Measurements from ENCODE around the gene ADH1A.
"Not testable (repeated sequence)": the region's sequence is repeated elsewhere in the genome, so short reads cannot be mapped to it uniquely, and the experiment has no call there.

Gene ADH1A

DNA sequence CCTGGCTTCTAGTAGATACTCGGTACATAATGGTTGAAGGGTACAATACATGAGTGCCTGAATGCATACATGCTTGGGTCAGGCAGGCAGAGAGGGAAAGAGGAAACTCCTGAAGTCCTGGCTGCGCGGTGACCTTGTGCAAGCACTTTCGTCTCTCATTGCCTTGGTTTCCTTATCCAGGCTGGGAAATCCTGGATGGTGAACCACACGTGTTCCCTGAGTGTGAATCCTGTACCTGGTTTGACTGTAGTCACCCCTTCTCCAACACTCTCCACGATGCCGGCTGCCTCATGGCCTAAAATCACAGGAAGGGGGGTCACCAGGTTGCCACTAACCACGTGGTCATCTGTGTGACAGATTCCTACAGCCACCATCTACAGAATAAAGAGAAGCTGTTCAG is 27.0 kb upstream of the ADH1A start:
- not testable (repeated sequence) for H3K27ac ChIP-seq (ENCODE audit: low read depth, low read length); H3K79me2 ChIP-seq (ENCODE audit: control insufficient read depth, insufficient read depth, low read length, unreplicated experiment); H2AFZ ChIP-seq (ENCODE audit: low read length, unreplicated experiment); H3K4me1 ChIP-seq (ENCODE audit: control insufficient read depth, insufficient read depth, low read length, unreplicated experiment); H3K27me3 ChIP-seq (ENCODE audit: insufficient read depth, low read length); H3K4me3 ChIP-seq (ENCODE audit: low read depth, low read length); H3K36me3 ChIP-seq (ENCODE audit: insufficient read depth, low read length)

DNA sequence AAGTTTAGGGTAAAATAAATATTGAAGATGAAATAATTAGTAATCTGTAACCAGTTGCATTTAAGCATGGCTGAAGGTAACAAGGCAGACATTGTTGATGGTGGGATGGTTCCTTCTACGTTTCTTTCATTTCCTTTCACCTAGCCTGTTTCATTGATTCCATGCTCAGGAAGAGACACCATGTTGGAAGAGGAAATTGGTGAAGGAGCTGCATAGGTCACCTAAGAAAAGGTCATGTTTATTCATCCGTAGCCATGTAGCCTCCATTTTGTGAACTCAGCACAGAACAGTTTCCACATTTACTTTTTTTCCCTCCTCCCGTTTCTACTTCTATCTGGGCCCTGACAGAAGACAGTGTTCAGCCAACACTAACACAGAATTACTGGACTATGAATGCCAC is 26.6 kb upstream of the ADH1A start:
- Histone ChIP-seq H3K36me3 (ENCODE audit: insufficient read depth, low read length) (no peaks in the 10 kb centered on the region), H3K27me3 (ENCODE audit: insufficient read depth, low read length) (no peaks in the 10 kb centered on the region), H3K27ac (ENCODE audit: low read depth, low read length) (no peak overlapping the region), H3K79me2 (ENCODE audit: control insufficient read depth, insufficient read depth, low read length, unreplicated experiment) (no peaks in the 10 kb centered on the region), H3K4me1 (ENCODE audit: control insufficient read depth, insufficient read depth, low read length, unreplicated experiment) (no peaks in the 10 kb centered on the region), H2AFZ (ENCODE audit: low read length, unreplicated experiment) (no peak overlapping the region), H3K4me3 (ENCODE audit: low read depth, low read length) (no peak overlapping the region)

DNA sequence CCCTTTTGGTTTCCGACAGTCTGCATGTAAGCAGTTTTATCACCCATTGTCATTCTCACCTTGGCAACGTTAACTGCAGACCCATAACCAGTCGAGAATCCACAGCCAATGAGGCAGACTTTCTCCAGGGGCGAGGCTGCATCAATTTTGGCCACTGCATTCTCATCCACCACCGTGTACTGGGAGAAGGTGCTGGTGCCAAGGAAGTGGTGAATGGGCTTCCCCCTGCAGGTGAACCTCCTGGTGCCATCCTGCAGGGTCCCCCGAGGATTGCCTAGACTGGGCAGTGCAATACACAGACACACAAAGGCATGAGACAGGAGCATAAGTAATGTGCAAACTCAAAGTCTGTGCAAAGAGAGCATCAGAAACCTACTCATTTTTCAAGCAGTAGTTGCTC is 25.1 kb upstream of the ADH1A start:
- H3K79me2 ChIP-seq (ENCODE audit: control insufficient read depth, insufficient read depth, low read length, unreplicated experiment): no peaks in the 10 kb centered on the region
- no peak overlapping the region for H2AFZ ChIP-seq (ENCODE audit: low read length, unreplicated experiment)
- no peak overlapping the region for H3K4me3 ChIP-seq (ENCODE audit: low read depth, low read length)
- no peaks in the 10 kb centered on the region for H3K4me1 ChIP-seq (ENCODE audit: control insufficient read depth, insufficient read depth, low read length, unreplicated experiment)
- no peaks in the 10 kb centered on the region for H3K27me3 ChIP-seq (ENCODE audit: insufficient read depth, low read length)
- no peaks in the 10 kb centered on the region for H3K36me3 ChIP-seq (ENCODE audit: insufficient read depth, low read length)
- H3K27ac ChIP-seq (ENCODE audit: low read depth, low read length): no peak overlapping the region

DNA sequence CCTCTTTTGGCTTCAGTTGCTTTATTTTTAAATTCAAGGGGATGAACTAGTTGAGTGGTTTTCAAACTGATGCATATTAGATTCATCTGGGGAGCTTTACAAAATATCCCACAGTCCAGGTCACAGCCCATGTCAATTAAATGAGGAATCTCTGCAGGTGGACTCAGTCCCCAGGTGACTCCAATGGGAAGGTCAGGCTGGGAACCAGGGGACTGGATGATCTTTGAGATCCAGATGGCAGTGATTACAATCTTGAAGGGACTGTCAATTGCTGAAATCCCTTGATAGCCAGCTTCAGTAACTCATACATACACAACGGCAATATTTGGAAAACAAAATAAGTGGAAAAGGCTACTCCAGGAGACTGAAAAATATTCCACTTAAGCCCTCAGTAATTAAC is 23.4 kb upstream of the ADH1A start:
- no peaks in the 10 kb centered on the region for H3K27me3 ChIP-seq (ENCODE audit: insufficient read depth, low read length)
- no peaks in the 10 kb centered on the region for H3K36me3 ChIP-seq (ENCODE audit: insufficient read depth, low read length)

DNA sequence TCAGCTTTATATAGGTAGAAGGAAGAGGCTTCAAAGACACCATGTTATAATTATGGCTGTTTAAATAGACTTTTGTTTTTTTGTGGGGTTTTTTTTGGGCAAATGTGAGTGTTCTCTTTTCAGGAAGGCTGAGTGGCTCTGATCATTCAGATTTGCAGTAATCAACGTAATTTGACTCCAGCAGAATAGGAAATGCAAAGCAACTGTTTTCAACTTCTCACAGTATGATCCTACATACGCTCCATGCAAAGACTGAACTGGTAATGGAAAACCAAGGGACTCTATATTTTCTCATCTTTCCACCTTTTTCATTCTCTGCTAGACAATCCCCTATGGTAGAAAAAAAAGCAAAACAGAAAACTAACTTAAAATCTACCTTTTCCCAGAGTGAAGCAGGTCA is 19.6 kb upstream of the ADH1A start:
- Histone ChIP-seq H3K27me3 (ENCODE audit: insufficient read depth, low read length) (no peaks in the 10 kb centered on the region), H3K4me3 (ENCODE audit: low read depth, low read length) (no peak overlapping the region), H3K36me3 (ENCODE audit: insufficient read depth, low read length) (no peaks in the 10 kb centered on the region), H3K79me2 (ENCODE audit: control insufficient read depth, insufficient read depth, low read length, unreplicated experiment) (no peaks in the 10 kb centered on the region), H2AFZ (ENCODE audit: low read length, unreplicated experiment) (no peak overlapping the region), H3K27ac (ENCODE audit: low read depth, low read length) (no peak overlapping the region), H3K4me1 (ENCODE audit: control insufficient read depth, insufficient read depth, low read length, unreplicated experiment) (no peaks in the 10 kb centered on the region)

More for the DNA sequence above, 23.4 kb upstream of the ADH1A start:
- no peaks in the 10 kb centered on the region for H3K79me2 ChIP-seq (ENCODE audit: control insufficient read depth, insufficient read depth, low read length, unreplicated experiment)
- no peak overlapping the region for H3K4me3 ChIP-seq (ENCODE audit: low read depth, low read length)
- H2AFZ ChIP-seq (ENCODE audit: low read length, unreplicated experiment): no peak overlapping the region
- H3K4me1 ChIP-seq (ENCODE audit: control insufficient read depth, insufficient read depth, low read length, unreplicated experiment): no peaks in the 10 kb centered on the region
- no peak overlapping the region for H3K27ac ChIP-seq (ENCODE audit: low read depth, low read length)

DNA sequence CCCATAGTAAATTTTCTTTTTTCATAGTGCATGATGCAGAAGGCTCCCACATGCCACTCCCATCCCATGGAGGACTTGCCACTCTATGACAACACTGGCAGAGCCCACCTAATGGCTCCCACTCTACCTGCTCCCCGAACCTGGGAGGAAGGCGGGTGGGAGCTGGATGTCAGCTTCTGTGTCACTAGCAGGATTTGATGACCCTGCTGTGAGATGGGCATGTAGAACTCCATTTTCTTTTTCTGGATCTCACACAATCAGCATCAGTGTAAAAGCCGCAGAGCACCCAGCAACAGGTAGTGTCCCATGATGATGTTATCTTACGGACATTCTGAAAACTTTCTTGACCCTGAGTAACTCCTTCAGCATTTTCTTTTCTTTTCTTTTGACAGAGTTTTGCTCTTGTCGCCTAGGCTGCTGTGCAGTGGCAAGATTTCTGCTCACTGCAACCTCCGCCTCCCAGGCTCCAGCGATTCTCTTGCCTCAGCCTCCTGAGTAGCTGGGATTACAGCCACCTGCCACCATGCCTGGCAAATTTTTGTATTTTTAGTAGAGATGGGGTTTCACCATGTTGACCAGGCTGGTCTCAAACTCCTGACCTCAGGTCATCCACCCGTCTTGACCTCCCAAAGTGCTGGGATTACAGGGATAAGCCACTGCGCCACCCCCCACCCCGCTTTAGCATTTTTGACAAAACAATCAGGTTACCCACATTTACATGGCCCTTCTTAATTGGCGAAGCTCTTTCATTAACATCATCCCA is 15.0 kb upstream of the ADH1A start:
- Histone ChIP-seq H3K36me3 (ENCODE audit: insufficient read depth, low read length) (no peaks in the 10 kb centered on the region), H3K4me1 (ENCODE audit: control insufficient read depth, insufficient read depth, low read length, unreplicated experiment) (peaks cover 11% of the 10 kb centered on the region)

DNA sequence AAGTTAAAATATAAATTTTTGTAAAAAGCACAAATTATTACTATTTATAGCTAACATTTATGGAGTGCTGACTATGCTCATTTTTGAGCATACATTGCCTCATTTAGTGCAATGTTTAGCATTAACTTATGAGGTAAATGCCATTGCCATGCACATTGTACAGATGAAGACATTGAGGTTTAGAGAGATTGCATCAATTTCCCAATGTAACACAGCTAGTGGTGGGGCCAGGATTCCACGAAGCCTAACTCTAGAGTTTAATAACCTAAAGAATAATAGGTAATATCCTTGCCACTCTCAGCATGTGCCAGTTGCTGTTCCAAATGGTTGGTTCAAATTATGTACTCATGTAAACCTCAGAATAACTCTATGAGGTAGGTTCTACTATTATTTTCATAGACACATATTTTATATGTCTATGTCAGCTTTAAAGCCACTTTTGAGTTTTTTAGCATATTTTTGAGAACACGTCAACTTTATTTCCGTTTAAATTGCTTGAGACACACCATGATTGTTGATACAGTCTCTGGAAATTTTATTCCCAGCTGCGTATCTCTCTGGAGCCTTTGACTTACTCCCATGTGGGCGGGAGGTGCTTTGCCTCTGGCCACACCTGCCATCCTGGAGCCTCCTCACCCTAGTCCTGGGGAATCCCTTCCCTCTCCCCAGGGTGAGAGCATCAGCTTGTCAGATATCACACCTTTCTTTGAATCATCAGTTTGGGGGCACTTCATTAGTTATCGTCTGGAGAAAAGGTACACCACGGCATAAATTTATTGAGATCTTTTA is 10.8 kb upstream of the ADH1A start:
- no peaks in the 10 kb centered on the region for H3K27me3 ChIP-seq (ENCODE audit: insufficient read depth, low read length)
- H3K79me2 ChIP-seq (ENCODE audit: control insufficient read depth, insufficient read depth, low read length, unreplicated experiment): no peaks in the 10 kb centered on the region
- no peak overlapping the region for H2AFZ ChIP-seq (ENCODE audit: low read length, unreplicated experiment)
- H3K27ac ChIP-seq (ENCODE audit: low read depth, low read length): peak overlapping the region; percentile 76
- no peak overlapping the region for H3K4me3 ChIP-seq (ENCODE audit: low read depth, low read length)
- peaks cover 17% of the 10 kb centered on the region for H3K4me1 ChIP-seq (ENCODE audit: control insufficient read depth, insufficient read depth, low read length, unreplicated experiment)
- no peaks in the 10 kb centered on the region for H3K36me3 ChIP-seq (ENCODE audit: insufficient read depth, low read length)

More for the DNA sequence above, 15.0 kb upstream of the ADH1A start:
- no peak overlapping the region for H3K27ac ChIP-seq (ENCODE audit: low read depth, low read length)
- no peak overlapping the region for H2AFZ ChIP-seq (ENCODE audit: low read length, unreplicated experiment)
- H3K79me2 ChIP-seq (ENCODE audit: control insufficient read depth, insufficient read depth, low read length, unreplicated experiment): no peaks in the 10 kb centered on the region
- H3K4me3 ChIP-seq (ENCODE audit: low read depth, low read length): no peak overlapping the region
- H3K27me3 ChIP-seq (ENCODE audit: insufficient read depth, low read length): no peaks in the 10 kb centered on the region

DNA sequence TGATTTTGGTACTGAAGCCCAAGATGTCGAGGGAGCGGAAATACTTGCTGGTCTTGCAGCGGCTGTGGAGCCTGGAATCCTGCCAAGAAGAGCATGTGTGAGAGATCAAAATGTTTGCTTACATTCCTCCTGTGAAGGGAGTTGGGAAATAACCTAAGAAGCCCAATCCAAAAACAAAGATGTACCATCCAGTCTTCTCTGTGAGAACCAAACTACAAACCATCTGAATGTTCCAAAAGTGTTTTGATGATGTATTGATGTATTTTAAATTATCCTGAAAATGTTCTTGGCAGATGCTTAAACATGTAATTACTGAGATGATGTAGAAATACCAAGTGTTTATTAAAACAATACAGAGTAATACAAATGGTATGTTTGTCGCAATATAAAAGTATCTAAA is 10.1 kb upstream of the ADH1A start:
- no peaks in the 10 kb centered on the region for H3K36me3 ChIP-seq (ENCODE audit: insufficient read depth, low read length)
- H3K27me3 ChIP-seq (ENCODE audit: insufficient read depth, low read length): no peaks in the 10 kb centered on the region
- no peak overlapping the region for H2AFZ ChIP-seq (ENCODE audit: low read length, unreplicated experiment)
- no peaks in the 10 kb centered on the region for H3K79me2 ChIP-seq (ENCODE audit: control insufficient read depth, insufficient read depth, low read length, unreplicated experiment)
- H3K4me1 ChIP-seq (ENCODE audit: control insufficient read depth, insufficient read depth, low read length, unreplicated experiment): peaks cover 17% of the 10 kb centered on the region
- 0 out of 2 replicates have a peak overlapping the region, but pooled peaks have one; percentile 12 for H3K4me3 ChIP-seq (ENCODE audit: low read depth, low read length)
- peak overlapping the region; percentile 76 for H3K27ac ChIP-seq (ENCODE audit: low read depth, low read length)

DNA sequence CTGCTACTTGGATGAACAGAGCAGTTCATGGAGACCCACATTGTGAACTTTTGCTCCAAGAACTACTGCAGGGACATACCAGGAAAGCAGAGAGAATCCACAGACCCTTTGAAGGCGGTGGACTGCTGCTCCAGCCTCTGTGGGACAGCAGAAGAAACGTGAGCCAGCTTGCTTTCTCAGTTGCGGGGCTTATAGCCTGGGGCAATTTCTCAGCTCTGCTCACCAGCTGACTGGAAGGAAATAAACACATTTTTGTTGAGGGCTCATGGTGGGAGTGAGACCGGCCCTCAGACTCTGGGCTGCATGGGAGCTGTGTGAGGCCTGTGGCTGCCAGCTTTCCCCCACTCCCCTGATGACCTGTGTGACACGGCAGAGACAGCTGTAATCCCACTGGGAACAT is 2.6 kb upstream of the ADH1A start:
- H3K4me1 ChIP-seq (ENCODE audit: control insufficient read depth, insufficient read depth, low read length, unreplicated experiment): no peaks in the 10 kb centered on the region
- H3K4me3 ChIP-seq (ENCODE audit: low read depth, low read length): no peak overlapping the region
- no peak overlapping the region for H3K27ac ChIP-seq (ENCODE audit: low read depth, low read length)
- H2AFZ ChIP-seq (ENCODE audit: low read length, unreplicated experiment): no peak overlapping the region
- H3K36me3 ChIP-seq (ENCODE audit: insufficient read depth, low read length): no peaks in the 10 kb centered on the region
- H3K79me2 ChIP-seq (ENCODE audit: control insufficient read depth, insufficient read depth, low read length, unreplicated experiment): no peaks in the 10 kb centered on the region
- no peaks in the 10 kb centered on the region for H3K27me3 ChIP-seq (ENCODE audit: insufficient read depth, low read length)

DNA sequence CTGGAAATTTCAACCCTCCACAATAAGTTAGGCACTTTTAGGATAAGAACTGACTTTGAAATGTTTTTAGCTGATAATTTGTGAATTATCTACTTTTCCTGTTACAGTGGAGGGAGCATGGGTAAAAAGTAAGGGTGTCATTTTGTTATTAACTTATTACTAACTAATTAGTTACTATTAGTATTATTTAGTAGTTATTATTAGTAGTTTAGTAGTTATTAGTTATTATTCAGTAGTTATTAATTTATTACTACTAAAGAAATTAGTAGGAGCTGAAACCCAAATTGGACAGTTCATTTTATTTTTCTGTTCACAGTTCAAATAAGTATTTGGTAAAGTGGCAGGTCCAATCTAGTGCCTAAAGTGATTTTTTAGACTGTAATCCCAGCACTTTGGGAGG is 5.4 kb downstream of the ADH1A start:
- H3K36me3 ChIP-seq (ENCODE audit: insufficient read depth, low read length): no peaks in the 10 kb centered on the region
- H2AFZ ChIP-seq (ENCODE audit: low read length, unreplicated experiment): no peak overlapping the region
- H3K27me3 ChIP-seq (ENCODE audit: insufficient read depth, low read length): no peaks in the 10 kb centered on the region
- H3K4me1 ChIP-seq (ENCODE audit: control insufficient read depth, insufficient read depth, low read length, unreplicated experiment): no peaks in the 10 kb centered on the region
- no peaks in the 10 kb centered on the region for H3K79me2 ChIP-seq (ENCODE audit: control insufficient read depth, insufficient read depth, low read length, unreplicated experiment)
- no peak overlapping the region for H3K27ac ChIP-seq (ENCODE audit: low read depth, low read length)
- H3K4me3 ChIP-seq (ENCODE audit: low read depth, low read length): no peak overlapping the region

DNA sequence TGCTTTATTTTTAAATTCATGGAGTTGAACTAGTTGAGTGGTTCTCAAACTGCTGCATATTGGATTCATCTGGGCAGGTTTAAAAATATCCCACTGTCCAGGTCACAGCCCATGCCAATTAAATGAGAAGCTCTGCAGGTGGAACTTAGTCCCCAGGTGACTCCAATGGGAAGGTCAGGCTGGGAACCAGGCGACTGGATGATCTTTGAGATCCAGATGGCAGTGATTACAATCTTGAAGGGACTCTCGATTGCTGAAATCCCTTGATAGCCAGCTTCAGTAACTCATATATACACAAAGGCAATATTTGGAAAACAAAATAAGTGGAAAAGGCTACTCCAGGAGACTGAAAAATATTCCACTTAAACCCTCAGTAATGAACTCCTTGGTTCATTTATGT is 8.1 kb downstream of the ADH1A start:
- no peaks in the 10 kb centered on the region for H3K79me2 ChIP-seq (ENCODE audit: control insufficient read depth, insufficient read depth, low read length, unreplicated experiment)
- no peak overlapping the region for H3K27ac ChIP-seq (ENCODE audit: low read depth, low read length)
- H3K4me3 ChIP-seq (ENCODE audit: low read depth, low read length): no peak overlapping the region
- H2AFZ ChIP-seq (ENCODE audit: low read length, unreplicated experiment): no peak overlapping the region
- no peaks in the 10 kb centered on the region for H3K27me3 ChIP-seq (ENCODE audit: insufficient read depth, low read length)
- no peaks in the 10 kb centered on the region for H3K4me1 ChIP-seq (ENCODE audit: control insufficient read depth, insufficient read depth, low read length, unreplicated experiment)
- H3K36me3 ChIP-seq (ENCODE audit: insufficient read depth, low read length): no peaks in the 10 kb centered on the region

Measured in ACC112 (cell line).